NCI-H748 (cell line): ENCODE data around the gene NEDD8.

Experiments
- DNase-seq: peaks from one replicate; lab custom pipeline; 2025; ENCODE audit not compliant: unreplicated experiment; lab: John Stamatoyannopoulos, UW

Gene NEDD8

GRCh38 chr14:24198814-24199524 is 33.2 kb downstream of the NEDD8 start:
- DNase-seq, result no peak

GRCh38 chr14:24197056-24197450 is 35.1 kb downstream of the NEDD8 start:
- no peak for DNase-seq

GRCh38 chr14:24196071-24197055 is 35.8 kb downstream of the NEDD8 start:
- peak; percentile 51 for DNase-seq

- DNase-seq, result peak; percentile 85
Observed at GRCh38 chr14:24195186-24196070, 36.7 kb downstream of the NEDD8 start, which contains the start of gene TM9SF1. Gene TM9SF1, minus strand, starts transcription at chr14:24195441. Its CDS starts 422 bp downstream, at chr14:24195019.

GRCh38 chr14:24194873-24195185 is 37.3 kb downstream of the NEDD8 start:
- DNase-seq, result no peak

- no peak for DNase-seq
Observed at GRCh38 chr14:24194186-24194872, 37.8 kb downstream of the NEDD8 start.

- DNase-seq, result no peak
Observed at GRCh38 chr14:24192933-24193332, 39.2 kb downstream of the NEDD8 start.

- no peak for DNase-seq
Observed at GRCh38 chr14:24190416-24190815, 41.8 kb downstream of the NEDD8 start.

GRCh38 chr14:24189460-24189859 is 42.7 kb downstream of the NEDD8 start:
- DNase-seq, result no peak

GRCh38 chr14:24189059-24189375 is 43.1 kb downstream of the NEDD8 start:
- DNase-seq, result no peak

GRCh38 chr14:24188251-24189058 is 43.7 kb downstream of the NEDD8 start, which contains the start of gene IPO4:
Gene IPO4, minus strand, starts transcription at chr14:24188816. Its CDS starts 29 bp downstream, at chr14:24188787.
- peak; percentile 99 for DNase-seq

GRCh38 chr14:24187539-24187915 is 44.6 kb downstream of the NEDD8 start:
- no peak for DNase-seq

GRCh38 chr14:24186831-24187538 is 45.2 kb downstream of the NEDD8 start:
- no peak for DNase-seq

GRCh38 chr14:24185741-24186140 is 46.4 kb downstream of the NEDD8 start:
- DNase-seq, result no peak

- no peak for DNase-seq
Observed at GRCh38 chr14:24185026-24185425, 47.1 kb downstream of the NEDD8 start.

- no peak for DNase-seq
Observed at GRCh38 chr14:24184104-24184970, 47.8 kb downstream of the NEDD8 start.

GRCh38 chr14:24183014-24183481 is 49.1 kb downstream of the NEDD8 start:
- no peak for DNase-seq
